ENCODE data around the gene PDE9A.

The PDE9A gene

DNA sequence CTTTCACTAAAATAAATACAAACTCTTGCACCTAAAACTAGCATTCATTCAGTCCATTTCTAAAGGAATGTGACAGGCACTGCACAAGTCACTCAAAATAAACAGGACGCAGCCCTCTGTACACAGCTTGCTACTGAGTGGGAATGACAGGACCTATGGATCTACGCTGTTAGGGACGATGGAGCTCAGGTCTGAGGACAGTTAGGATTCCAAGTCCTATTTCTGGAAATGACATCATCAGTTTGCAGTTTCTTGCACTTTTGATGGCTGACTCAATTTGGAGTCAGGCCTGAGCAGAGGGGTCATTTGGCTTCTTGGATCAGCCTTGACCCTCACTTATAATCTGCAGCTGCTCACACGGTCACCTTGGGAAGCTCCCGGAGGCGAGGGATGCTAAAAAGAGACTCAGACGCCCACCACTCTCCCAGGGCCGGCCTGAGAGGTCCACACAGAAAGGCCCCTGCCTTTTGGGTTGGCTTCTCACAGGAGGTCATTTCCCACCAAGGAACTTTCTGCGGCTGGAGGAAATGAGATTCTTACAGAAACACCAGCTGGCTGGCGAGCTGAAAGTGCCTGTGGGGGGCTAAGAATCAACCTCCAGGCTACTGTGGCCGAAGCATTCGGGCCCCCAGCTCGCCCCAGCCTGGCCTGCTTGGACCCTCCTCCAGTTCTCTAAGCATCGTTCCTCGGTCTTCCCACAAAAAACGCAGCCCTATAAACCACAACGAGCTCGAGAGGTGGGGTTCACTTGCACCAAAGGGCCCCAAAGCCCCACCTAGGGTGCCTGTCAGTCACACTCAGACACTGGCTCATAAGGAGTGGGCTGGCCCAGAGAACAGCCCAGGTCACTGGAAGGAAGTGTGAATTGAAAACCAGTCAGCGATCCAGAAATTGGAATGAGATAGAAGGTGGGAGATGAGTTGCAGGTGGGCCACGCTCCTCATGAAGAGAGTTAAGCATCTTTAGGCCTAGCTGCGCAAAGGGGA, 8.9 kb upstream of the PDE9A start:
- no peak overlapping the region for H3K4me3 ChIP-seq (IDR thresholded peaks at IDR 0.05; ENCODE audit: insufficient read depth, low read depth, low read length)
- no peaks in the 10 kb centered on the region for H3K36me3 ChIP-seq (ENCODE audit: insufficient read depth)
- no peaks in the 10 kb centered on the region for H4K20me1 ChIP-seq (ENCODE audit: insufficient read depth)
- no peak overlapping the region; the same call in 1 of the 2 replicates for H2AFZ ChIP-seq (ENCODE audit: low read depth)
- TF ChIP-seq, protein P1, sequence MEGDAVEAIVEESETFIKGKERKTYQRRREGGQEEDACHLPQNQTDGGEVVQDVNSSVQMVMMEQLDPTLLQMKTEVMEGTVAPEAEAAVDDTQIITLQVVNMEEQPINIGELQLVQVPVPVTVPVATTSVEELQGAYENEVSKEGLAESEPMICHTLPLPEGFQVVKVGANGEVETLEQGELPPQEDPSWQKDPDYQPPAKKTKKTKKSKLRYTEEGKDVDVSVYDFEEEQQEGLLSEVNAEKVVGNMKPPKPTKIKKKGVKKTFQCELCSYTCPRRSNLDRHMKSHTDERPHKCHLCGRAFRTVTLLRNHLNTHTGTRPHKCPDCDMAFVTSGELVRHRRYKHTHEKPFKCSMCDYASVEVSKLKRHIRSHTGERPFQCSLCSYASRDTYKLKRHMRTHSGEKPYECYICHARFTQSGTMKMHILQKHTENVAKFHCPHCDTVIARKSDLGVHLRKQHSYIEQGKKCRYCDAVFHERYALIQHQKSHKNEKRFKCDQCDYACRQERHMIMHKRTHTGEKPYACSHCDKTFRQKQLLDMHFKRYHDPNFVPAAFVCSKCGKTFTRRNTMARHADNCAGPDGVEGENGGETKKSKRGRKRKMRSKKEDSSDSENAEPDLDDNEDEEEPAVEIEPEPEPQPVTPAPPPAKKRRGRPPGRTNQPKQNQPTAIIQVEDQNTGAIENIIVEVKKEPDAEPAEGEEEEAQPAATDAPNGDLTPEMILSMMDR (conservative IDR thresholded peaks at IDR 0.05; ENCODE audit: low read depth, low read length): no peak
- peaks cover 81% of the 10 kb centered on the region for H3K27me3 ChIP-seq (ENCODE audit: insufficient read depth, low read depth)
- no peaks in the 10 kb centered on the region for H3K4me1 ChIP-seq (ENCODE audit: low read depth, poor library complexity, severe bottlenecking)
- H3K4me2 ChIP-seq: no peak overlapping the region
- H3K9ac ChIP-seq: no peak overlapping the region
- no peak overlapping the region for H3K27ac ChIP-seq
- no peaks in the 10 kb centered on the region for H3K79me2 ChIP-seq (ENCODE audit: insufficient read depth, low read depth)

DNA sequence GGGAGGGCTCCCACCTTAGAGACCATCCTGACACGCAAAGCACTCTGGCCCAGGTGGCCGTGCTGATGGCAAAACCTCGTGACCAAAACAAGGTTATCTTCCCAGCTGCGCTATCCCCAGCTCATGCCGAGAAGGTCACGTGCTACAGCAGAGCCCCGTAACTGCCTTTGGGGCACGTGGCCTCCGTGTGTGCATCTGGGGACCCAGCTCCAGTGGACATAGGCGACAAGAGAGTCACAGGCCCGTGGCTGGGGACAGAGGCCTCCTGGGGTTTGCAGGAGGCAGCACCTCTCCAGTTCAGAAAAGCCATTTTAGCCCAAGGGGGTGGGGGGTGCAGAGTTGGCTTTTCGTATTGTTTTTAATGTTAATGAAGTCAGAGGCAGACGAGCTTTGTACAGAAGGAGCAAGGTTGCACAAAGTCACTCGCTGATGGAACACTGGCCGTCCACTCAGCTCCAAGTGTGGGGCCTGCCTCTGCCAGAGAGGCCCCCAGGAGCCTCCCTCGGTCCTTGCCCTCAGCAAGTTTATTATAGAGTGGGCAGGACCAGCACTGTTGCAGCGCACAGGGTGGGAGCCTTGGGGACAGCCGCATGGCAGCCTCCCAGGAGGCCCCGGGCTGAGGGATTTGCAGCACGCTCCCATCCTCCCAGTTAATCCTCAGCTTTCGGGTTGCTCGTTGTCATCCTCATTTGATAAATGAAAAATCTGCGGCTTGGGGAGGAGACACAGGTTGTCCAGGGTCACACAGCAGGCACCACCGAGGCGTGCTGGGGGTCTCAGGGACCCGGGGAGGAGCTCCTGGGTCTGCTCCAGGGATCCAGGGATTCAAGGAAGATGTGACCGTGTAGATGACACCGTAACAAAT, 8.0 kb upstream of the PDE9A start:
- H3K36me3 ChIP-seq (ENCODE audit: insufficient read depth): no peaks in the 10 kb centered on the region
- H4K20me1 ChIP-seq (ENCODE audit: insufficient read depth): no peaks in the 10 kb centered on the region
- no peak overlapping the region for H3K4me3 ChIP-seq (IDR thresholded peaks at IDR 0.05; ENCODE audit: insufficient read depth, low read depth, low read length)
- no peak overlapping the region for H3K27ac ChIP-seq
- H3K9ac ChIP-seq: no peak overlapping the region
- H3K4me1 ChIP-seq (ENCODE audit: low read depth, poor library complexity, severe bottlenecking): no peaks in the 10 kb centered on the region
- no peak overlapping the region for H3K4me2 ChIP-seq
- H3K79me2 ChIP-seq (ENCODE audit: insufficient read depth, low read depth): no peaks in the 10 kb centered on the region
- TF ChIP-seq, protein P1 (conservative IDR thresholded peaks at IDR 0.05; ENCODE audit: low read depth, low read length): no peak
- H3K27me3 ChIP-seq (ENCODE audit: insufficient read depth, low read depth): peaks cover 80% of the 10 kb centered on the region
- H2AFZ ChIP-seq (ENCODE audit: low read depth): no peak overlapping the region; the same call in 1 of the 2 replicates

GRCh38 chr21:42646076-42646825, 7.2 kb upstream of the PDE9A start:
- TF ChIP-seq, protein P1 (conservative IDR thresholded peaks at IDR 0.05; ENCODE audit: low read depth, low read length): no peak
- H3K4me1 ChIP-seq (ENCODE audit: low read depth, poor library complexity, severe bottlenecking): no peaks in the 10 kb centered on the region
- peaks cover 82% of the 10 kb centered on the region for H3K27me3 ChIP-seq (ENCODE audit: insufficient read depth, low read depth)
- H3K36me3 ChIP-seq (ENCODE audit: insufficient read depth): no peaks in the 10 kb centered on the region
- H3K27ac ChIP-seq: no peak overlapping the region
- H3K79me2 ChIP-seq (ENCODE audit: insufficient read depth, low read depth): no peaks in the 10 kb centered on the region
- H2AFZ ChIP-seq (ENCODE audit: low read depth): no peak overlapping the region
- H3K9ac ChIP-seq: no peak overlapping the region
- no peak overlapping the region for H3K4me3 ChIP-seq (IDR thresholded peaks at IDR 0.05; ENCODE audit: insufficient read depth, low read depth, low read length)
- no peaks in the 10 kb centered on the region for H4K20me1 ChIP-seq (ENCODE audit: insufficient read depth)
- no peak overlapping the region for H3K4me2 ChIP-seq

GRCh38 chr21:42646836-42647235, 6.6 kb upstream of the PDE9A start:
- no peak overlapping the region for H3K4me3 ChIP-seq (IDR thresholded peaks at IDR 0.05; ENCODE audit: insufficient read depth, low read depth, low read length)
- H3K4me1 ChIP-seq (ENCODE audit: low read depth, poor library complexity, severe bottlenecking): no peaks in the 10 kb centered on the region
- H3K36me3 ChIP-seq (ENCODE audit: insufficient read depth): no peaks in the 10 kb centered on the region
- no peak overlapping the region for H3K9ac ChIP-seq
- no peak overlapping the region for H2AFZ ChIP-seq (ENCODE audit: low read depth)
- peaks cover 86% of the 10 kb centered on the region for H3K27me3 ChIP-seq (ENCODE audit: insufficient read depth, low read depth)
- no peaks in the 10 kb centered on the region for H3K79me2 ChIP-seq (ENCODE audit: insufficient read depth, low read depth)
- no peak overlapping the region for H3K27ac ChIP-seq
- TF ChIP-seq, protein P1 (conservative IDR thresholded peaks at IDR 0.05; ENCODE audit: low read depth, low read length): no peak
- H4K20me1 ChIP-seq (ENCODE audit: insufficient read depth): no peaks in the 10 kb centered on the region
- H3K4me2 ChIP-seq: no peak overlapping the region
